ENCODE results near the gene PNPLA7. TPM values are rescaled to one million over a fixed set of nuclear protein-coding genes. Genes with fewer than 3 reads are reported as not detected.

PNPLA7 gene
- total RNA-seq, 1 donor from 2014 or later: 3.6 TPM

DNA sequence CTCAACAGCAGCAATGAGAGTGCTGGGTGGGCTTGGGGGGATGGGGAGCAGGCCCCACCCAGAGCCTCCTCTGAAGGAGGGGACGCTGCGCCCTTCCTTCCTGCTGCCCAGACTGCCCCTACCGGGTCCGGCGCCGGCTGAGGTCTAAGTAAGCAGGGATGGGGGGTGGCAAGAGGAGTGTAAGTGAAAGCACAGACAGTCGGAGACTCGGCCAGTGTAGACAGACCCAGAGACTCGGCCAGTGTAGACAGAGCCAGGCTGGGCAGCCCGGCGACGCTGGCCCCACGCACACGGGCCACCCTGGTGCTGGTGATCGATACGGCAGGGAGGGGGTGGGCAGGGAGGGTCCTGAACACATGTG, 101.6 kb downstream of the PNPLA7 start:
- no peaks in the 10 kb centered on the region for H3K9me3 Mint-ChIP-seq (ENCODE audit: low read depth)
- no peak overlapping the region for H3K27ac Mint-ChIP-seq (ENCODE audit: unreplicated experiment)
- DNase-seq (ENCODE audit: low spot score): no peak
- no peak overlapping the region for H3K4me3 Mint-ChIP-seq (ENCODE audit: unreplicated experiment)
- no peaks in the 10 kb centered on the region for H3K36me3 Mint-ChIP-seq (ENCODE audit: low read depth)
- no peaks in the 10 kb centered on the region for H3K27me3 Mint-ChIP-seq (ENCODE audit: low read depth)
- peaks cover 19% of the 10 kb centered on the region for H3K4me1 Mint-ChIP-seq (ENCODE audit: low read depth)
- TF ChIP-seq, protein P1, sequence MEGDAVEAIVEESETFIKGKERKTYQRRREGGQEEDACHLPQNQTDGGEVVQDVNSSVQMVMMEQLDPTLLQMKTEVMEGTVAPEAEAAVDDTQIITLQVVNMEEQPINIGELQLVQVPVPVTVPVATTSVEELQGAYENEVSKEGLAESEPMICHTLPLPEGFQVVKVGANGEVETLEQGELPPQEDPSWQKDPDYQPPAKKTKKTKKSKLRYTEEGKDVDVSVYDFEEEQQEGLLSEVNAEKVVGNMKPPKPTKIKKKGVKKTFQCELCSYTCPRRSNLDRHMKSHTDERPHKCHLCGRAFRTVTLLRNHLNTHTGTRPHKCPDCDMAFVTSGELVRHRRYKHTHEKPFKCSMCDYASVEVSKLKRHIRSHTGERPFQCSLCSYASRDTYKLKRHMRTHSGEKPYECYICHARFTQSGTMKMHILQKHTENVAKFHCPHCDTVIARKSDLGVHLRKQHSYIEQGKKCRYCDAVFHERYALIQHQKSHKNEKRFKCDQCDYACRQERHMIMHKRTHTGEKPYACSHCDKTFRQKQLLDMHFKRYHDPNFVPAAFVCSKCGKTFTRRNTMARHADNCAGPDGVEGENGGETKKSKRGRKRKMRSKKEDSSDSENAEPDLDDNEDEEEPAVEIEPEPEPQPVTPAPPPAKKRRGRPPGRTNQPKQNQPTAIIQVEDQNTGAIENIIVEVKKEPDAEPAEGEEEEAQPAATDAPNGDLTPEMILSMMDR (IDR thresholded peaks at IDR 0.05): no peak

GRCh38 chr9:137447722-137448601, 102.2 kb downstream of the PNPLA7 start:
- H3K27ac Mint-ChIP-seq (ENCODE audit: unreplicated experiment): no peak overlapping the region
- no peaks in the 10 kb centered on the region for H3K9me3 Mint-ChIP-seq (ENCODE audit: low read depth)
- DNase-seq (ENCODE audit: low spot score): no peak
- no peak overlapping the region for H3K4me3 Mint-ChIP-seq (ENCODE audit: unreplicated experiment)
- H3K27me3 Mint-ChIP-seq (ENCODE audit: low read depth): no peaks in the 10 kb centered on the region
- TF ChIP-seq, protein P1 (IDR thresholded peaks at IDR 0.05): no peak
- H3K4me1 Mint-ChIP-seq (ENCODE audit: low read depth): peaks cover 19% of the 10 kb centered on the region
- H3K36me3 Mint-ChIP-seq (ENCODE audit: low read depth): no peaks in the 10 kb centered on the region

- no peaks in the 10 kb centered on the region for H3K36me3 Mint-ChIP-seq (ENCODE audit: low read depth)
- TF ChIP-seq, protein P1 (IDR thresholded peaks at IDR 0.05): no peak
- no peak overlapping the region for H3K4me3 Mint-ChIP-seq (ENCODE audit: unreplicated experiment)
- H3K4me1 Mint-ChIP-seq (ENCODE audit: low read depth): peaks cover 20% of the 10 kb centered on the region
- H3K9me3 Mint-ChIP-seq (ENCODE audit: low read depth): no peaks in the 10 kb centered on the region
- H3K27me3 Mint-ChIP-seq (ENCODE audit: low read depth): no peaks in the 10 kb centered on the region
- no peak for DNase-seq (ENCODE audit: low spot score)
- no peak overlapping the region for H3K27ac Mint-ChIP-seq (ENCODE audit: unreplicated experiment)
These were observed 103.2 kb downstream of the PNPLA7 start for GRCh38 chr9:137446851-137447471.

GRCh38 chr9:137445930-137446431, 104.2 kb downstream of the PNPLA7 start:
- no peaks in the 10 kb centered on the region for H3K27me3 Mint-ChIP-seq (ENCODE audit: low read depth)
- no peaks in the 10 kb centered on the region for H3K36me3 Mint-ChIP-seq (ENCODE audit: low read depth)
- no peak for DNase-seq (ENCODE audit: low spot score)
- no peak overlapping the region for H3K27ac Mint-ChIP-seq (ENCODE audit: unreplicated experiment)
- TF ChIP-seq, protein P1 (IDR thresholded peaks at IDR 0.05): no peak
- peaks cover 22% of the 10 kb centered on the region for H3K4me1 Mint-ChIP-seq (ENCODE audit: low read depth)
- H3K9me3 Mint-ChIP-seq (ENCODE audit: low read depth): no peaks in the 10 kb centered on the region
- no peak overlapping the region for H3K4me3 Mint-ChIP-seq (ENCODE audit: unreplicated experiment)

- Mint-ChIP-seq H3K36me3 (ENCODE audit: low read depth) (no peaks in the 10 kb centered on the region), H3K27me3 (ENCODE audit: low read depth) (no peaks in the 10 kb centered on the region), H3K27ac (ENCODE audit: unreplicated experiment) (peak overlapping the region; percentile 19), H3K9me3 (ENCODE audit: low read depth) (no peaks in the 10 kb centered on the region), H3K4me3 (ENCODE audit: unreplicated experiment) (no peak overlapping the region), H3K4me1 (ENCODE audit: low read depth) (peaks cover 22% of the 10 kb centered on the region)
- TF ChIP-seq, protein P1 (IDR thresholded peaks at IDR 0.05): peak; percentile 92
- peak; percentile 55 for DNase-seq (ENCODE audit: low spot score)
These were observed 104.9 kb downstream of the PNPLA7 start for GRCh38 chr9:137445275-137445807.
